AG04449 (cell line): ENCODE data around the gene HK1.

Experiments
- CTCF ChIA-PET: fragments of 350-600 bp; formaldehyde crosslinking; extraction: SDS; loops from one replicate; lab custom pipeline; 2021; ENCODE audit warnings: antibody characterized with exemption; lab: Yijun Ruan, JAX
- POLR2A ChIA-PET: fragments of 400-600, 350-600 bp; formaldehyde crosslinking; extraction: SDS; loops from one replicate; lab custom pipeline; 2020; ENCODE audit warnings: antibody characterized with exemption, inconsistent platforms; lab: Yijun Ruan, JAX
- DNase-seq: peaks from one replicate; pipeline ENCODE4 v3.0.0-alpha.2; 2010; ENCODE audit warnings: low read depth, low spot score
- H3K4me3 ChIP-seq: 2 replicates; pipeline ENCODE4 v1.5.1; 2011; ENCODE audit warnings: low read depth, mild to moderate bottlenecking, control low read depth, low read length
- TF ChIP-seq, protein P1 (sequence below): IDR thresholded peaks from one replicate; pipeline ENCODE4 v1.5.1; 2011; ENCODE audit warnings: mild to moderate bottlenecking, moderate library complexity, low read length, control low read depth, inconsistent platforms; ENCODE audit not compliant: insufficient read depth; ENCODE audit errors: missing control alignments

Gene HK1

DNA sequence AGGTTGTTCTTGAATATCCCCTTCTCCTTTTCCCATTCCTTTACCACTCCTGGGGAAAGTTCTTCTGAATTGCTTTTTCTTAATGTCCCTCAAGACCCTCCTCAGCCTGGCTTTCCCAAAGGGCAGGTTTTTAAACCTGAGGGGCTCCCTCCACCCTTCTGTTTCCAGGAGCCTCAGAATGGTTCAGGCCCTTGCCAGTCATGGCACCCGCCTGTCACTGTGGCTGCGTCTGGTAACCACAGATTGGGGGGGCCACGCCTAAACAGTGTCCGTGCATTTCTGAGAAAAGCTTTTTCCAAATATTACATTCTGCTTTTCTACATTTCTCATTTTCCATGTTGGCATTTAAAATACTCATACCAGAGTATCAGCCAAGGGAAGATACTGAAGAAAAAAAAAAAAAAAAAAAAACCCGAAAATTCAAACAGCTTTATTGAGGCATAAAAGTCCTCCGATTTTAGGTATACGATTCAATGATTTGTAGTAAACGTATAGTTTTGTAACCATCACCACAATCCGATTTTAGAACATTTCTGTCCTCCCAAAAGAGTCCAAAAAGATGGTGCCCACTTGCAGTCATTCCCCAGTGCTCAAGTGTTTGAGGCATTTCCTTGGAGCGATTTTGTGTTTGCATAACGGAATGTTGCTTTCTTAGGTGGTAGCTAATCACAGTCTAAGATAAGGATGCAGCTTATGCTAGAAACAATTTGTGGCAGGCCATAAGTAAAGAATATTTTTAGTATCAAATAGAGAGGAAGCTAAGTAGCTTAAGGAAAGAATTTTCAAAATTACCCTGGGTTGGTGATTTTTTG lies 36.0 kb upstream of the HK1 start:
- ChIA-PET CTCF (interaction anchor here (0.7 to 16.9 kb wide), 7 partner anchors 9 to 169 kb away, joined by 3 to 451 read pairs (median 6); no protein-coding TSS in a partner anchor), POLR2A (interaction anchor here (0.6 kb wide), 1 partner anchor 94 kb away, joined by 3 read pairs; no protein-coding TSS in a partner anchor)
- TF ChIP-seq, protein P1, sequence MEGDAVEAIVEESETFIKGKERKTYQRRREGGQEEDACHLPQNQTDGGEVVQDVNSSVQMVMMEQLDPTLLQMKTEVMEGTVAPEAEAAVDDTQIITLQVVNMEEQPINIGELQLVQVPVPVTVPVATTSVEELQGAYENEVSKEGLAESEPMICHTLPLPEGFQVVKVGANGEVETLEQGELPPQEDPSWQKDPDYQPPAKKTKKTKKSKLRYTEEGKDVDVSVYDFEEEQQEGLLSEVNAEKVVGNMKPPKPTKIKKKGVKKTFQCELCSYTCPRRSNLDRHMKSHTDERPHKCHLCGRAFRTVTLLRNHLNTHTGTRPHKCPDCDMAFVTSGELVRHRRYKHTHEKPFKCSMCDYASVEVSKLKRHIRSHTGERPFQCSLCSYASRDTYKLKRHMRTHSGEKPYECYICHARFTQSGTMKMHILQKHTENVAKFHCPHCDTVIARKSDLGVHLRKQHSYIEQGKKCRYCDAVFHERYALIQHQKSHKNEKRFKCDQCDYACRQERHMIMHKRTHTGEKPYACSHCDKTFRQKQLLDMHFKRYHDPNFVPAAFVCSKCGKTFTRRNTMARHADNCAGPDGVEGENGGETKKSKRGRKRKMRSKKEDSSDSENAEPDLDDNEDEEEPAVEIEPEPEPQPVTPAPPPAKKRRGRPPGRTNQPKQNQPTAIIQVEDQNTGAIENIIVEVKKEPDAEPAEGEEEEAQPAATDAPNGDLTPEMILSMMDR, result no peak

DNA sequence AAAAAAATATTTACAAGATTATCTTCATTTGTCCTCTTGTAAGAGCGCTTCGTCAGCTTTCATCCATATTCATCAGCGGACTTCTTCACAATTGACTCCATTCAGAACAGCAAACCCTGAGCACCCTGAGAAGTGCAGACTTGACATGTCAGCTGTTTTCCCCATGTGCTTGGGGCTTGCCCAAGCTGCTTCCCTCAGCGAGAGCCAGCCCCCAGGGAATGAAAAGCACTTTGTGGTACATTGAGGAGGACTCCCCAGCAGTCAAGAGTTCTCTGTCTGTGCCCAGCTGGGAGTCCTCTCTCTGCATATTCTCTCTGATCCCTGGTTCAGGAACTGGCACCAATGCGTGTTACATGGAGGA lies 35.5 kb upstream of the HK1 start:
- TF ChIP-seq, protein P1, result no peak
- CTCF ChIA-PET, result interaction anchor here (0.7 to 16.9 kb wide), 7 partner anchors 9 to 168 kb away, joined by 3 to 451 read pairs (median 6); no protein-coding TSS in a partner anchor
- no peak overlapping the region for H3K4me3 ChIP-seq
- DNase-seq, result no peak
- POLR2A ChIA-PET, result interaction anchor here (0.6 kb wide), 1 partner anchor 94 kb away, joined by 3 read pairs; no protein-coding TSS in a partner anchor

More for the DNA sequence above, 36.0 kb upstream of the HK1 start:
- DNase-seq, result no peak
- H3K4me3 ChIP-seq, result no peak overlapping the region

DNA sequence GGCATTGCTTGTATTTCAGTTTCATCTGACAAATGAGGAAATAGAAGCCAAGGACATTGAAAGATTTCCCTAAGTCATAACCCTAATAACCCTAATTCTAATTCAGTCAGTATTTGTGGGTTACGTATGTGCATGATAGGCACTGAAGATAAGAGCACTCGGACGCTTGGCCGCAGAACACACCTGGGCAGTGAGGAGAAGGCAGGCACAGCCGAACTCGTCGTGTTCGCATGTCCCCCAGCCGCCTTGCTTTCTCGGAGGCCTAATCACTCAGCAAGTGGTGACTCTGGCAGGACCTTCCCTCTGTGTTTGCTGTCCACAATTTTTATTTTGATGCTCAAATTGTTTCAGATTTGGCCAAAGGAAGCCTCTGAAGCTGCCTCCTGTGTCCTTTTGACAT lies 34.5 kb upstream of the HK1 start:
- ChIA-PET POLR2A (no interaction called here), CTCF (interaction anchor here (1.6 to 16.9 kb wide), 4 partner anchors 11 to 165 kb away, joined by 6 to 451 read pairs (median 8); no protein-coding TSS in a partner anchor)
- TF ChIP-seq, protein P1, result no peak
- DNase-seq, result no peak
- H3K4me3 ChIP-seq, result no peak overlapping the region

DNA sequence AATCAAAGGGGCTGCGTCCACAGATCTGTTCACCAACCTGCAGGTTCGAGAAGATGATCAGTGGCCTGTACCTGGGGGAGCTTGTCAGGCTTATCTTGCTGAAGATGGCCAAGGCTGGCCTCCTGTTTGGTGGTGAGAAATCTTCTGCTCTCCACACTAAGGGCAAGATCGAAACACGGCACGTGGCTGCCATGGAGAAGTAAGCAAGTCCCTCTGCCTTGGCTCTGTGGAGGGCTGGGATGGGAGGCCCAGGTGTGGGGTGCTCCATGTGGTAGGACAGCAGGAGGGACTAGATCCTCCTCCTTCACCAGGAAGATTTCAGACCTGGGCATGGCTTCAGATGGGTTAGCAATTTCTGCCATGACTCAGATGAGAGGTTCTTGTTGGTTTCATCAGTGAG lies 32.3 kb upstream of the HK1 start:
- CTCF ChIA-PET, result interaction anchor here (1.0 to 16.9 kb wide), 4 partner anchors 8 to 161 kb away, joined by 3 to 451 read pairs (median 10); no protein-coding TSS in a partner anchor
- TF ChIP-seq, protein P1, result no peak
- POLR2A ChIA-PET, result no interaction called here
- no peak overlapping the region for H3K4me3 ChIP-seq
- no peak for DNase-seq

DNA sequence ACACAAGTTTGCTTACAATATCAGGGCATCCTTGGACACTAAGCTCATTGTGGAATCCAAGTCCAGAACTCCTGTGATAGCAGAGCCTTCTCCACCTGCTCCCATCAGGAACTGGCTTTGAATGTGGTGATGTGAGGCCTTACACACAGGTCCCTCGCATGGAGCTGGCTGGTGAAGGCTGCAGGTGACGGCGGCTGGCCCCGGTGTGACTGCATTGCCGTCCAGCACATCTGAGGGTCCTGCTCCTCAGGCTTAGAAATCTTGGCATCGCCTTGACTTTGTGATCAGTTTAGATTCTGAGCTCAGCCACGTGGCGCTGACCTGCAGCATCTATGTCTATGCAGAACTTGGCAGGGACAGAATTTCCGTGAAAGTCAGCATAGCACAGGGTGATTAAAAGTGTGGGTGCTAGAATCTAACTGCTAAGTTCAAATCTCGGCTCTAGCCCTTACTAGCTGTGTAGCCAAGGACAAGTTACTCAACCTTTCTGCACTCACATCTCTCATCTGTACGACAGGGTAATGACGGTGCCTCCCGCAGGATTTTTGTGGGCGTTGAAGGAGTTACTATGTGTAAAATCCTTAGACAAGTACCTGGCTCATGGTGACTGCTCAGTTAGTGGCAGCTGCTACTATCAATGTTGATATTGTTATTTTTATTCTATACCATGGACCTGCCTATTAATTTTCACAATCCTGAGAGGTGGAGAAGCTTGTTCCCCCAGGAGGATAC lies 31.5 kb upstream of the HK1 start:
- ChIA-PET CTCF (interaction anchor here (0.8 to 16.9 kb wide), 4 partner anchors 9 to 160 kb away, joined by 4 to 451 read pairs (median 10); no protein-coding TSS in a partner anchor), POLR2A (no interaction called here)
- TF ChIP-seq, protein P1, result no peak
- DNase-seq, result no peak
- no peak overlapping the region for H3K4me3 ChIP-seq
